K562 (cell line): Measurements from ENCODE around the gene GNAI3. TPM values are rescaled to one million over a fixed set of nuclear protein-coding genes. Genes with fewer than 3 reads are reported as not detected.

Experiments used
- ATAC-seq: fragments of 200-7000 bp; cut with Tn5 transposase; 3 replicates; pipeline ENCODE4 v1.9.1; 2020; ENCODE audit warnings: moderate library complexity
- BruUV-seq: library from RNA; stranded (reverse); fragments of 400-500 nt; replicated peaks from 2 replicates; lab custom pipeline; 2021; lab: Mats Ljungman, UMichigan
- CTCF ChIA-PET: fragments of 300-600 bp; formaldehyde crosslinking; extraction: SDS; loops from one replicate; lab custom pipeline; 2021; ENCODE audit warnings: low intra/inter-chr PET ratio; lab: Yijun Ruan, JAX
- POLR2A ChIA-PET: fragments of 300-600, 350-650 bp; sonication (Branson Sonifier 250); formaldehyde crosslinking; extraction: SDS; loops from one replicate; lab custom pipeline; 2021; ENCODE audit warnings: antibody characterized with exemption, inconsistent platforms; lab: Yijun Ruan, JAX
- DNase-seq, 4 experiments: peaks; one replicate each; pipeline versions ENCODE4 v3.0.0 to v3.0.0-alpha.2; 2011 to 2018; ENCODE audit warnings: low spot score in 3 of 4, mixed read lengths in 3 of 4; ENCODE audit errors: extremely low read depth in 1 of 4
- FAIRE-seq: peaks from 2 replicates; lab custom pipeline; 2011; peaks lifted over from hg19 to GRCh38; lab: Jason Lieb, UNC
- H2AFZ ChIP-seq: 2 replicates; pipeline ENCODE4 v1.6.0; 2011; ENCODE audit warnings: low read depth, low read length, control low read depth, inconsistent platforms
- H3K27ac ChIP-seq: fragments of 200-600 bp; 3 replicates; pipeline ENCODE4 v1.8.0; 2011; ENCODE audit warnings: low read depth, mild to moderate bottlenecking, control low read depth, inconsistent platforms, low read length, moderate library complexity, mixed read lengths; ENCODE audit errors: extremely low read depth
- H3K27me3 ChIP-seq, 2 experiments: fragments of 300-600 bp in 1 of 2; 2 replicates in 1 of 2; 3 replicates in 1 of 2; pipeline versions ENCODE4 v1.6.0 to v1.8.0; 2011; ENCODE audit warnings: inconsistent platforms in 2 of 2, low read length in 2 of 2, mild to moderate bottlenecking in 1 of 2, mixed read lengths in 1 of 2, moderate library complexity in 1 of 2; ENCODE audit not compliant: control insufficient read depth in 2 of 2, insufficient read depth in 2 of 2
- H3K36me3 ChIP-seq: fragments of 300-600 bp; 3 replicates; pipeline ENCODE4 v1.8.0; 2011; ENCODE audit warnings: mild to moderate bottlenecking, low read length, inconsistent platforms; ENCODE audit not compliant: control insufficient read depth, insufficient read depth
- H3K4me1 ChIP-seq, 2 experiments: fragments of 200-600 bp in 1 of 2; replicated peaks in 1 of 2; 2 replicates in 1 of 2; 3 replicates in 1 of 2; pipeline versions ENCODE4 v1.5.1 to v1.8.0; 2011; ENCODE audit warnings: inconsistent platforms in 2 of 2, low read length in 2 of 2, mild to moderate bottlenecking in 1 of 2, mixed read lengths in 1 of 2, moderate library complexity in 1 of 2; ENCODE audit not compliant: control insufficient read depth in 2 of 2, insufficient read depth in 2 of 2
- H3K4me2 ChIP-seq: 2 replicates; pipeline ENCODE4 v1.6.1; 2011; ENCODE audit warnings: low read length, control low read depth, inconsistent platforms, mixed read lengths; ENCODE audit not compliant: insufficient read depth
- H3K4me3 ChIP-seq: fragments of 200-600 bp; sonication (generic), shearing (Covaris generic); 2 replicates; pipeline ENCODE4 v1.5.1; 2016; ENCODE audit warnings: control low read depth, inconsistent platforms
- H3K79me2 ChIP-seq: fragments of 200-600 bp; 3 replicates; pipeline ENCODE4 v1.8.0; 2011; ENCODE audit warnings: low read length, inconsistent platforms; ENCODE audit not compliant: control insufficient read depth, insufficient read depth
- H3K9ac ChIP-seq, 2 experiments: 2 replicates each; pipeline versions ENCODE4 v1.6.0 to v1.6.1; 2011; ENCODE audit warnings: low read depth in 2 of 2, low read length in 2 of 2, control low read depth in 1 of 2, inconsistent platforms in 1 of 2, mild to moderate bottlenecking in 1 of 2, mixed read lengths in 1 of 2; ENCODE audit not compliant: insufficient read depth in 1 of 2
- H3K9me1 ChIP-seq: one replicate; pipeline ENCODE4 v1.6.0; 2011; ENCODE audit warnings: inconsistent platforms, mild to moderate bottlenecking, low read length, moderate library complexity; ENCODE audit not compliant: control insufficient read depth, insufficient read depth
- H3K9me3 ChIP-seq: replicated peaks from 2 replicates; pipeline ENCODE4 v1.5.1; 2011; ENCODE audit warnings: low read depth, low read length, inconsistent platforms; ENCODE audit not compliant: control insufficient read depth, insufficient read depth
- H4K20me1 ChIP-seq: replicated peaks from 2 replicates; pipeline ENCODE4 v1.6.1; 2011; ENCODE audit warnings: low read length, inconsistent platforms, mixed read lengths; ENCODE audit not compliant: control insufficient read depth, insufficient read depth
- RBFOX2 ChIP-seq: fragments of 200-400 bp; formaldehyde crosslinking; IDR thresholded peaks from 2 replicates; pipeline ENCODE4 v1.6.1; 2017; ENCODE audit warnings: low read depth, mild to moderate bottlenecking, low read length, moderate library complexity
- SPI1 ChIP-seq: IDR thresholded peaks from 2 replicates; pipeline ENCODE4 v1.6.1; 2011; ENCODE audit warnings: low read depth, low read length, control low read depth, borderline replicate concordance
- ZNF57 ChIP-seq: fragments of 450-650 bp; formaldehyde crosslinking; IDR thresholded peaks from 2 replicates; pipeline ENCODE4 v1.4.0; 2020; ENCODE audit warnings: mild to moderate bottlenecking, moderate library complexity
- WGBS: fragments of 100-300 bp; shearing (Covaris generic); methylation state at CpG from one replicate; pipeline ENCODE4 v1.1.6; 2016; ENCODE audit warnings: low coverage, mixed read lengths; ENCODE audit not compliant: insufficient coverage; ENCODE audit errors: missing lambda C conversion rate; 5-methylcytosine and 5-hydroxymethylcytosine counted together
- in situ Hi-C: fragments of 300-500 bp; cut with MboI; formaldehyde crosslinking; loops from 4 replicates; pipeline ENCODE4 v1.15.0; 2018; ENCODE audit warnings: inconsistent platforms, mixed read lengths
- intact Hi-C: fragments of 100-400 bp; cut with micrococcal nuclease; formaldehyde crosslinking; loops from 2 replicates; pipeline ENCODE4 v1.14.2; 2022
- polyA plus RNA-seq, 8 experiments: library from polyadenylated mRNA; depleted of rRNA in 4 of 8; stranded (reverse) in 5 of 8; unstranded in 3 of 8; fragments of >200 nt; fragmentation: Nextera tagmentation in 2 of 8; fragmentation: Illumina TruSeq in 1 of 8; extraction: Ambion mirVana in 2 of 8; extraction: Trizol in 1 of 8; gene quantifications; 2 replicates each; pipeline versions ENCODE4 v1.2.1 to v1.2.3, GENCODE V29; 2011 to 2014; ENCODE audit warnings: inconsistent platforms in 1 of 8, missing spikeins in 1 of 8
- total RNA-seq, 7 experiments: library from RNA; depleted of rRNA in 6 of 7; stranded (reverse); fragments of >200 nt in 6 of 7; fragmentation: Illumina TruSeq in 2 of 7; extraction: Trizol in 2 of 7; gene quantifications; 2 replicates each; pipeline versions ENCODE4 v1.2.1 to v1.2.3, GENCODE V29; 2011 to 2021; ENCODE audit warnings: low replicate concordance in 1 of 7

The GNAI3 gene
- total and polyA plus RNA-seq, 9 of the 15 experiments (the other 6 are each of a cell fraction or from before 2014, with no cell fraction given): 6.3 to 13.2 (median 8.9) TPM

GRCh38 chr1:109530457-109531087, 17.8 kb upstream of the GNAI3 start:
- BruUV-seq: no TSS peak
- 59% methylated on average over 13 of the region's 13 CpGs for WGBS
- H2AFZ ChIP-seq: no peak overlapping the region
- H4K20me1 ChIP-seq: no peaks in the 10 kb centered on the region
- POLR2A ChIA-PET: interaction anchor here (0.6 to 4.9 kb wide), 9 partner anchors 11 to 316 kb away, joined by 3 to 21 read pairs (median 11); partner anchors contain the start of genes ATXN7L2 and GNAI3
- FAIRE-seq (no peak), ATAC-seq (no peak), DNase-seq (no peak)
- H3K4me2 ChIP-seq: no peak overlapping the region
- intact Hi-C loops: loop anchor here (5.0 to 10.0 kb wide), 2 partner anchors 108 to 416 kb away; partner anchors contain the start of gene ELAPOR1
- no peaks in the 10 kb centered on the region for H3K36me3 ChIP-seq
- no peak overlapping the region for H3K27ac ChIP-seq
- CTCF ChIA-PET: interaction anchor here (3.7 to 5.3 kb wide), 3 partner anchors 30 to 268 kb away, joined by 32 to 131 read pairs (median 84); partner anchors contain the start of gene CYB561D1
- H3K9ac ChIP-seq: peak overlapping the region in 1 of 2 experiments; percentile 61; a peak in 2 of 4 replicates
- no peaks in the 10 kb centered on the region for H3K79me2 ChIP-seq
- no peaks in the 10 kb centered on the region for H3K9me3 ChIP-seq
- peaks cover 9 to 14% of the 10 kb centered on the region in 2 experiments; a peak in 4 of 5 replicates for H3K4me1 ChIP-seq
- no peak overlapping the region for H3K4me3 ChIP-seq
- in situ Hi-C loops: loop anchor here (5.0 kb wide), 2 partner anchors 33 to 268 kb away; no protein-coding TSS in a partner anchor
- H3K9me1 ChIP-seq: no peaks in the 10 kb centered on the region
- TF ChIP-seq SPI1 (0 out of 2 replicates have a peak, but pooled peaks have one; percentile 2), RBFOX2 (no peak), ZNF57 (CRISPR knock-in tag) (no peak)
- H3K27me3 ChIP-seq: peaks cover 15 to 26% of the 10 kb centered on the region in 2 experiments
